HPDE6-E6E7 (cell line): ENCODE measurements around the gene RNF207.
A peak's percentile ranks its signal among the peaks of the same experiment; 100 is the strongest.
"Not testable (repeated sequence)": the region's sequence is repeated elsewhere in the genome, so short reads cannot be mapped to it uniquely, and the experiment has no call there.

ENCODE experiments used
- DNase-seq: peaks from one replicate; pipeline ENCODE4 v3.0.0; 2011; ENCODE audit warnings: missing footprints; ENCODE audit errors: extremely low spot score

RNF207 gene

DNA sequence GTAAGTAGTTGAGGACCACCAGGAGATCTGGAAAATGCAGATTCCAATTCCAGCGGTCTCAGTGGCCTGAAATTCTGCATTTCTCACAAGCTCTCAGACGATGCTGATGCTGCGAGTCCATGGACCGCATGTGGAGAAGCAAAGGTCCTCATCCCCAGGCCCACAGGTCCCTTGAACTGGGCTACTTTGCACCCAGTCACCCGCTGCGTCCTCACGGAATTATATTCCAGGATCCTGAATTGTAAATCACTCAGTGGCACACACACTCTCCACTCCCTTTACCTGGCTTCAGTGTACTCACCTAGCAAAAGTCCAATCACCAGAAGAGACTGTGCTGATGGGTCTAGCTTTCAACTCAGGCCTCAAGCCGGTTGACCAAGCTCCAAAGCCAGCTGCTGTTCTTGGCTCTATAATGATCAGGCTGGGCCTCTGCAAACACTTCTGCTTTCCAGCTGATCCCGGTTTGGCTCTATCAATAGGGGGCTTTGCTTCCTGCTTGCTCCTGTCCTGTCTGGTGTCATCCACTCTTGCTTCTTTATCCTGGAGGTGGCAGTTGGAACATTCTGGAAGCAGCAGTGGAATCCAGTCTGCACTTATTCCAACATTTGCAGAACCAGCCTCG lies 5.6 kb upstream of the RNF207 start:
- no peak for DNase-seq

GRCh38 chr1:6202256-6202655 lies 3.7 kb upstream of the RNF207 start:
- no peak for DNase-seq

DNA sequence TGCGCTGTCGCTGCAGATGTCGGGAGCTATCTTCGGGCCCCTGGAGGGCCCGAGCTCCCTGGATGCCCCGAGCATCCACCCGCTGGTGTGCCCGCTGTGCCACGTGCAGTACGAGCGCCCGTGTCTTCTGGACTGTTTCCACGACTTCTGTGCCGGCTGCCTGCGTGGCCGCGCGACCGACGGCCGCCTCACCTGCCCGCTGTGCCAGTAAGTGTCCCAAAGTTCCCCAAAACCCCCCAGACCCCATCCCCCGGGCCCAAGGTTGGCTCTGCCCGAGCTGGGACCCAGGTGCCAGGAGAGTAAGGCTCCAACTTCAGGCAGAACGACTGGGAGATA lies 569 bp downstream of the RNF207 start:
- DNase-seq: no peak

DNA sequence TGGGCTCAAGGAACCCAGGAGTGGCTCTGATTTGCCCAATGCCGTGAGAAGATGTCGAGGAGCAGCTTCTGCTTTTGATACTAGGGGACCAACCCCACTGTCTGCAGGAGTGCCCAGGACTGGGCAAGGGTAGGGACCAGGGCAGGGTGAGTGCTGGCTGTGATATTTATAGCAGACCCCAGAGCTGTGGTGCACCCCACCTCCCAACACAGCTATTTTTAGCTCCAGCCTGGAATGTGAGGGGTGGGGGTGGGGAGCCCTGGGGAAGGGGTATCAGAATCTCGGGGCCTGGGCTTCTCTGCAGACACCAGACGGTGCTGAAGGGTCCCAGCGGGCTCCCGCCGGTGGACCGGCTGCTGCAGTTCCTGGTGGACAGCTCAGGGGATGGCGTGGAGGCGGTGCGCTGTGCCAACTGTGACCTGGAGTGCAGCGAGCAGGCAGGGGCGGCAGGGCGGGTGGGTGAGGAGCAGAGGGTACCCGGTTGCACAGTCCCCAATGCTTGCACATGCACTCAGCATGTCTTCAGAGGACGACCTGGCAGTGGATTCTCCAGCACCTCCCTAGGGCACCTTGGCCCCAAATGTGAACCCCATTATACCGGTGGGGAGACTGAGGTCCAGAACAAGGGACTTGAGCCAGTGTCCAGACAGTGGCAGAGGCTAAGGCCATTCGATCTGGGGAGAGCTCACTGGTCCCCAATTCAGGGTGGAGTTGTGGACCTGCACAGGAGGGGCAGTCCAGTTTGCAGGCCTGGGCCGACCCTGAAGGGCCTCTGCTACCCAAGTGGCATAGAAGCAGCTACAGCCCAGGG lies 1.4 kb downstream of the RNF207 start:
- no peak for DNase-seq

- DNase-seq: no peak
Observed at GRCh38 chr1:6207921-6208320, 2.0 kb downstream of the RNF207 start.

GRCh38 chr1:6208723-6209660 lies 3.1 kb downstream of the RNF207 start:
- no peak for DNase-seq

DNA sequence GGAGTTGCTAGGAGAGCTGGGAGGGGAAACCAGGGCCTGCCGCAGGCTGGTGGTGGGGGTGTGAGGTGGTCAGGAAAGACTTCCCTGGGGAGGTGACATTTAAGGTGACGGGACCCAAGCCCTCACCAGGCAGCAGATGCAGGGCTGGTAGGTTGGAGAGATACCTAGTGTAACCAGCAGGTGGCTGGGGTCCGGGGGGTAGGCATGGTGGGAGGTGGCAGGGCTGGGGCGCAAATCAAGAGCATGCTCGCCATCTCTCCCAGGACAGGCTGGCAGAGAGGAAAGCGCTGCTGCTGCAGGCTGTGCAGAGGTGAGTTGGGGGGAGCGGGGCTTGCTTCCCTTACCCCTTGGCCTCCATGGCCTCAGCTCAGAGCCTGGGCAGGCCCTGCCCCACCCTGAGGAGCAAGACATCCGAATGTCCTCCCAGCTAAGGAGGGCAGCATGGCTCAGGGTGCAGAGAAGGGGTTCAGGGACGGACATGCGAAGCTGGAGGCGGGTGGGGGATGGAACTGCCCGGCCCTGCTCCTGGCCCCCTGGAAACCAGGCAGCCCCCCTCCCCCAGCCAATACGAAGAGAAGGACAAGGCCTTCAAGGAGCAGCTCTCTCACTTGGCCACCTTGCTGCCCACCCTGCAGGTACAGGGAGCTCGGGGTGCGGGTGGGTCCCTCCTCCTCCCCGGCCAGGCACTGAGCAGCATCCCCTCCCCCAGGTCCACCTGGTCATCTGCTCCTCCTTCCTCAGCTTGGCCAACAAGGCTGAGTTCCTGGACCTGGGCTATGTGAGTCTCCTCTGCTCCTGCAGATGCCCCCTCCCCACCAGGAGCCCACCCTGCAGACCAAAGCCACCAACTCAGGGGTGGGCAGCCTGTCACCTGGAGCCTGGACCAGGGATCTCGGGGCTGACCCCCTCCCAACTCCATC lies 4.0 kb downstream of the RNF207 start:
- DNase-seq: no peak

DNA sequence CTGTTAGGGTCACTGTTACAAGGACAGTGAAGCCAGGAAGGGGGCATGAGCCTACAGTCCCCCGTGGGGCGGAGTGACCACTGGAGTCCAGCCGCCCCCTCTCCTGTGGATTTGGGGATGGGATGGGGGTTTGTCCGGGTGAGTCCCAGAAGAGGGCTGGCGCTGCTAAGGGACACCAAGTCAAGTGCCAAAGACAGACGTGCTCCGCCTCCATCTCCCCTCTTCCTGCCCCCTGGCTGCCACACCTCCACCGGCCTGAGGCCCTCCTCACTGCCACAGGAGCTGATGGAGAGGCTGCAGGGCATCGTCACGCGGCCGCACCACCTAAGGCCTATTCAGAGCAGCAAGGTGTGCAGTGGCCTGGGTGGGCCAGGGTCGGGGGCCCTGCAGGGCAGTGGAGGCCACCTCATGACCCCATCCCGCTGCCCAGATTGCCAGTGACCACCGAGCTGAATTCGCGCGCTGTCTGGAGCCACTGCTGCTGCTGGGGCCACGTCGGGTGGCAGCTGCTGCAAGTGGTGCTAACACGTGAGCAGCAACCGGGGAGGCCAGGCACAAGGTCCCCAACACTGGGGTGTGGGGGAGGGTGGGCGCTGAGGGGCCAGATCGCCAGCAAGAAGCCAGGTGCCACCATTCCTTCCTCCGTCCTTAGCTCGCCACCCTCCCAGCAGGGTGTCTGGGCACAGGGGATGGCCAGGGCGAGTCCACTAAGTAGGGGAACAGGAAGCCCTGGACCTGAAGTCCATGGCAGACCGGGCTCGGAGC lies 4.9 kb downstream of the RNF207 start:
- no peak for DNase-seq

- no peak for DNase-seq
Observed at GRCh38 chr1:6211731-6212130, 5.8 kb downstream of the RNF207 start.

DNA sequence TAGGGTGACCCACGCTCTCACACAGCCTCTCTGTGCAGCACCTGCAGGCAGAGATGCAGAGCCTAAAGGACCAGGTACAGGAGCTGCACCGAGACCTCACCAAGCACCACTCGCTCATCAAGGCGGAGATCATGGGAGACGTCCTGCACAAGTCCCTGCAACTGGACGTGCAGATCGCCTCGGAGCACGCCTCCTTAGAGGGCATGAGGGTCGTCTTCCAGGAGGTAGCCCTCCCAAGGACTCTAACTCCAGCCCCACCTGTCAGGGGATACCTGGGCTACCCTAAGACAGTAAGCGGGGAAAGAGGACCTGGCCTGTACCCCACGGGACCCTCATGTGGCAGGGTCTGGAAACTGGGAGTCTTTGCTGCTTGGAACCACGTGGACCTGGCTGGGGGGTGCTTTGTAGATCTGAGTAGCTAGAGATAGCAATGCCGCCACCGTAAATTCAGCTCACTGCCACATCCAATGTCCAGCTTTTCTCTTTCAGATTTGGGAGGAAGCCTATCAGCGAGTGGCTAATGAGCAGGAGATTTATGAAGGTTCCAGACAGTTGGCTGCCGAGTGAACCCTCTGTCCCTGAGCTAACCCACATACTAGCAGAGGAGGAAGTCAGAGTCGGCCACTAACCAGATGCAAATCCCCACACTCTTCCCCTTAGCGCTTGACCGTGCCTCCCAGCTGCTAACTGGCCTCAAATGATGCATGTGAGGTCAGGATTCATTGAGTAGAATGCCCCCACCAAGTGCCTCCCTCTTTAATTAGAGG lies 6.5 kb downstream of the RNF207 start:
- no peak for DNase-seq

GRCh38 chr1:6218375-6219164 lies 12.7 kb downstream of the RNF207 start:
- DNase-seq: no peak

- not testable (repeated sequence) for DNase-seq
Observed at GRCh38 chr1:6219641-6220040, 13.7 kb downstream of the RNF207 start.

DNA sequence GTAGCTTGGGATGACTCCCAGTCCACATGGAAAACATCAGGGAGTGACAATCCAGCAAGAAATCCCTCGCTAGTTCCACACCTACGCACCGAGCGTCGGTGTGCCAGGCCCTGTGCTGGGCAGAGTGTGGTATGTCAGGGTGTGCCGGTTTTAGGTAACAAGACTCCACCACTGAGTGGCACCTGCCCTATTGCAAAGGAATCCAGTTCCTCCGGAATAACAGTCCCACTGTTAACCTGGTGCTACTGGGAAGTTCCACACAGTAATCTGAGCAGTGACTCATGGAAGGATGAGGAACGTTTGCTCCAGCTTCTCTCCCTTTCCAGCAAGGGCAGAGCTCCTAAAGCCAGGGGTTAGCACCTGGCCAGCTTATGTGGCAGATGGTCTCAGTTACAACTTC lies 14.3 kb downstream of the RNF207 start:
- DNase-seq: peak; percentile 94

DNA sequence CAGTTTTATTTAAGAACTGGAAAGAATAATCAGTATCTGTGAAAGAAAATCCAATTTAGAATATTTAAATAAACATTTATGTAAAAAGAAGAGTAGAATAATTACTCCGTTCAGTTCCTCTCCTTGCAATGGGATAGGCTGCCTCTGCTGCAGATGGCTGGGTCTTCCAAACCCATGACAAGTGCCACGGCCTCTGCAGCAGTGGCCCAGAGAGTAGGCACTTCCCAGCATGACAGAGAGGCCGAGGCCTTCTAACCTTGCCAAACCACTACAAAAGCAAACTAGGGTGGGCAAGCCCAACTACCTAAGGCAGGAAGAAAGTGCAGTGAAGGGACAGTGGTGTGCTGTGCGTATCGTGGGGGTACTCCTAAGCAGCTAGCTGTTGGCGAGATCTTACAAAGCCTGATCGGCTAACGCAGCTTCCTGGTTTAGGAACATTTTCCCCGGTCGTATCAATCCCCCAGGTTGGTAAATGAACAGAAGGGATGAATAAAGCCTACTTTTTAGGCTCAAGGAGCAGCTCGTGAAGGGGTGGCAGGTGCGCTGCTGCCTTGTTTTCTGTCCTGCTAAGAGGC lies 15.4 kb downstream of the RNF207 start:
- DNase-seq: no peak

- no peak for DNase-seq
Observed at GRCh38 chr1:6222636-6223035, 16.7 kb downstream of the RNF207 start.

DNA sequence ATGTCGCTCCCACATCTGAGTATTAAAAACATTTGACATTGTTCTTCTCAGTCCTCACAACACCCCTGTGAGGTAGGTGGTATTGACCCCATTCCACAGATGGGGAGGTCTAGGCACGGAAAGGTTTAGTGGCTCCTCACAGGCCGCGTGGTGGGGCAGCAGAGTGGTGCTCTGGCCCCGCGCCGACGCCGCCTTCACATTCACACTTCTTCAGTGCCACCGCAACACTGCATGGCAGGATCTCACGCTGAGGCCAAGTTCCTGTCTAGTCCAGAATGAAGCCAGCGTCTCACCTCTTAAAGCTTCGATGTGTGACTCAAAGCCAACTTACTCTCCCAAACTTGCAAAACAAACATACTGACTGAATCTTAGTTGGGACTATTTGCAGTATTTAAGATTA lies 17.7 kb downstream of the RNF207 start:
- no peak for DNase-seq

GRCh38 chr1:6224718-6225117 lies 18.8 kb downstream of the RNF207 start:
- no peak for DNase-seq

- no peak for DNase-seq
Observed at GRCh38 chr1:6225651-6226050, 19.7 kb downstream of the RNF207 start.

DNA sequence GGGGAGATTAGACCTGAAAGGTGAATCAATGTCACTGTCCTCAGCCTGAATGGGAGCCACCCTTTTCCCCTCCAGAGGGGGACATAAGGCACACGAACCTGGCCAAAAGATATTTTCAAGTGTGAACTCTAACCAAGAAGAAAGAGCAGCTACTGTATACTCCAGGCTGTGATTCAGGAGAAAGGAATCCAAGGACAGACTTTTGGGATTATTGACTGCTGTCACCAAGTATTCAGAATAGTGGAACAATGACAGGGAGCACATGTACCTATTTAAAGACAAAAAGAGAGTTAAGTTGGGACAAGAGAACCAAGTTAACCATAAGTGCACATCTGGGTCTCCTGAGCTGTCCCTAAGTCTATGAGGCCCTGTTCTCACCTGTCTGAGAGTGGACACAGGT lies 27.5 kb downstream of the RNF207 start:
- DNase-seq: no peak
